Measurements from ENCODE around the gene COG7.
"Not testable (repeated sequence)": the region's sequence is repeated elsewhere in the genome, so short reads cannot be mapped to it uniquely, and the experiment has no call there.

Gene COG7

DNA sequence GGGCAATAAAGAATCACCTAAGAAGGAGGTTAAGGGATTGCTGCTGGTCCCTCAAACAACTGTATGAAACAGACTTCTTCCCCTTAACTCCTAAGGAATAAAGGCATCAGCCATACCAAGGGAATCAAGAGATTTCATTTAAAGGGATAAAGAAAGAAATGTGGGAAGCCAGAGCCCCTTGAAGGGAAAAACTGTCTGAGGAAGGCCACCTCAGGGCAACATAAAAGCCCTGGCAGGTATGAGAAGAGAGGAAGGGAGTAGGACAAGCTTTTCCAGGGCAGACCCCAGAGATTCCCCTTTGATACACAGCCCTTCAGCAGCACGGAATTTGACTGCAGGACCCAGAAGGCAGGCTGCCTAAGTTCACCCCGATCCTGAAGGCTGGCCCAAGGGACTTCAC lies 43.5 kb downstream of the COG7 start:
- DNase-seq (ENCODE audit: low read depth), result no peak

DNA sequence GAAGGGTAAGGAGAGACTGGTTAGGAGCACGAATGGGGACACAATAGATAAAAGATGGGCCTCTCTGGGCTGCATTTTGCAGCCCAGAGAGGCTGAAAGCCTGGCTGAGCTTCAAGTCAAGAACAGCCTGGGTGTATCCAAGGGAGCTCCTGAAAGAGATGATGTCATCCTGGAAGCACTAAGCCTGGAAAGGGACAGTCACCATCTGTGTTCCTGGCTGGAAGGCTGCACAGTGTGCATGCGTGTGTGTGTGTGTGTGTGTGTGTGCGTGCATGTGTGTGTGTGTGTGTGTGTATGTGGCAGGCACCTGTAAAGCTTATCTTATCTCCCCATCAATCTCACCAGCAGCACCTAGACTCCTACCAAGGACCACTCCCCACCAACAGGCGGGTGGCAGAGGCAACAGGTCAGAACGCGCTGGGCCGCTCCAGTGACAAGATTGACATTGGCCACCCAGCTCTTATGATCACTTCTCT lies 44.1 kb downstream of the COG7 start:
- DNase-seq (ENCODE audit: low read depth), result no peak

- DNase-seq (ENCODE audit: low read depth), result no peak
These were observed 44.7 kb downstream of the COG7 start for GRCh38 chr16:23408242-23408822.

DNA sequence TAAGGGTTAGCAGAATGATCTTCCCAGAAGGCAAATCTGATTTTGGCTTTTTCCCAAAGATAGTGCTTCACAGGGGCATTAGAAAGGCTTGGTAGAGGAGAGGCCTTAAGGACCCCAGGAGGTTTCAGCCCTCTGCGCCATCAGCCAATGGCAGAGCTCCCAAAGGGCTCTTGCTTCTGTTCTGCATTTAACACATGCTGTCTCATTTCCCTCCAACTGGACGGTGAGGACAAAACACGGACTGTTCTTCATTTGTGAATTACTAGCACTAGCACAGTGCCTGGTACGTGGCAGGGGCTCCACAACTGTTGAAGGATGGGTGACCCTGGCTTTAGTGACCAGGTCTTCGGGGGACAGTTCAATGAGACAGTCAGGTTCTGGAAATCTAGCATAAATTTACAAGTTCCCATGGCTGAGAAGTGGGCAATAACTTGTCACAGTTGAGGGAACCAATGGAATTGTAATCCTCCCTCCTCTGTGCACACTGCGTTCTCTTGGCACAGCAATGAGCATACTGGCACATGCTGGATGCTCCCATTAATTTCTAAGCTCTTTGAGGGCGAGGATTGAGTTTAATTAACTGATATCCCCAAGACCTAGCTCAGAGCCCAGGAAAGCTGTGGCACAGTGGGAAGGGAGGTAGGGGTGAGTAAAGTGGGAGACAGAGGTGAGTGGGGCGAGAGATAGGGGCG lies 45.4 kb downstream of the COG7 start:
- DNase-seq (ENCODE audit: low read depth), result no peak

GRCh38 chr16:23406546-23407240 lies 46.3 kb downstream of the COG7 start:
- no peak for DNase-seq (ENCODE audit: low read depth)

GRCh38 chr16:23406024-23406423 lies 47.0 kb downstream of the COG7 start:
- DNase-seq (ENCODE audit: low read depth), result no peak

DNA sequence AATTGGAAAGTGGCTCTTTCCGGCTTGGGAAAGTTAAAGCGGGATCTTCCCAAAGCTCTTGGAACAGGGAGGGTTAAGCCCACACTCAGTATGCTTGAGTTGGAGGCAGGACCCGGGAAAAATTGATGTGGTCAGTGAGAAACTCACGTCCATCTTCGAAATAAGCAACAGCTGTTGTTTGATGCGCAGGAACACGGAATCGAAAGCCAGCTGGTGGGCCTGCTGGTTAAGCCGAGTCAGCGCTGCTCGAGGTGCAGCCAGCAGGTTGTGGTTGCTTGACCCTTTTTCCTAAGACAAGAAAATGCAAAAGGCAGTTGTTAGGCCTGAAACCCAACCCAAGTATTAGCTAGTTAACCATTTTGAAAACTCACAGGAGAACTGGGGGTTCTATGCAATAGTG lies 49.4 kb downstream of the COG7 start:
- no peak for DNase-seq (ENCODE audit: low read depth)

- no peak for DNase-seq (ENCODE audit: low read depth)
These were observed 50.9 kb downstream of the COG7 start for GRCh38 chr16:23402100-23402499.

- DNase-seq (ENCODE audit: low read depth), result no peak
These were observed 51.9 kb downstream of the COG7 start for GRCh38 chr16:23401139-23401538.

GRCh38 chr16:23400447-23400846 lies 52.5 kb downstream of the COG7 start:
- DNase-seq (ENCODE audit: low read depth), result not testable (repeated sequence)

- no peak for DNase-seq (ENCODE audit: low read depth)
These were observed 53.8 kb downstream of the COG7 start for GRCh38 chr16:23398987-23399805.

- DNase-seq (ENCODE audit: low read depth), result no peak
These were observed 55.5 kb downstream of the COG7 start for GRCh38 chr16:23397464-23397863.

GRCh38 chr16:23395732-23396131 lies 57.3 kb downstream of the COG7 start:
- no peak for DNase-seq (ENCODE audit: low read depth)

- no peak for DNase-seq (ENCODE audit: low read depth)
These were observed 58.7 kb downstream of the COG7 start for GRCh38 chr16:23394141-23394831.

- DNase-seq (ENCODE audit: low read depth), result no peak
These were observed 60.8 kb downstream of the COG7 start for GRCh38 chr16:23392223-23392600.

DNA sequence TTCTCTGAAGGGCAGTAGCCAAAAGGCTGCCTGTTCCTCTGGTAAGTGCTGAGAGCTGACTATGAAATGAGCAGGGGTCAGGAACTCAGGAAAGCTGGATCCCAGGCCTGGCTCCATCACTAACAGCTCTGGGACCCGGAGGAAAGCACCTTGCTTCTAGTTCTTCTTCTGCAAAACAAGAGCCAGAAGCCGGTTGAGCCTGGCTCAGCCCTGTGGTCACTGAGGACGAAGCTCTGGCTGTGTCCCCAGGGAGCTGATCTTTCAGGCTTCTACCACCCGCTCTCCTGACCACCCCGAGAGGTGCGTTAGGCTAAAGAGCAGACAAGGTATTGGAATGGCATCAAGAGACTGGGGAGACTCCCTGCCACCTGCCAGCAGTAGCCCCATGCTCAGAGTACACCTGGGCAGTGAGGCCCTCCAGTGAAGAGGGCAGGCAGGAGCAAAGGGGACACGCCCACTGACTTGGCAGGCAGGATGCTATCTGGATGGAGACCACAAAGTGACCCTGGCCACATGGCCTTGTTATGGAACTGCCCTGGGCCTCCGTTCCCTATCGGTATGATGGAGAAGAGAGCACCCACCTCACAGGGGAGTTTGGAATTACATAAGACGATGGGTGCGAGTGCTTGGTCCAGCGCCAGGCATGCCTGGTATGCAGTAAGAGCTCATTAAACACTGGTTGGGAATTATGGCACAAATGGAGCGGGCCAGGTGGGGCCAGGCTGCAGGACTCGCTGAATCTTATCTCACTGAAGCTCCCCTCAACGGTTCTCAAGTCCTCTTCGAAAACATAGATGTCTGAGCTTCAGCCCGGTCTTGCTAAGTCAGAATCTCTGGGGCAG lies 61.4 kb downstream of the COG7 start:
- DNase-seq (ENCODE audit: low read depth), result no peak

GRCh38 chr16:23389936-23390335 lies 63.1 kb downstream of the COG7 start:
- DNase-seq (ENCODE audit: low read depth), result not testable (repeated sequence)

- no peak for DNase-seq (ENCODE audit: low read depth)
These were observed 63.8 kb downstream of the COG7 start for GRCh38 chr16:23389201-23389600.

GRCh38 chr16:23388786-23389185 lies 64.2 kb downstream of the COG7 start:
- no peak for DNase-seq (ENCODE audit: low read depth)

- no peak for DNase-seq (ENCODE audit: low read depth)
These were observed 65.3 kb downstream of the COG7 start for GRCh38 chr16:23387666-23388065.

GRCh38 chr16:23385441-23385840 lies 67.5 kb downstream of the COG7 start:
- DNase-seq (ENCODE audit: low read depth), result no peak

All from T-helper 22 cell (primary cell).